A549 (cell line): Measurements from ENCODE around the gene MRPL51. TPM values are rescaled to one million over a fixed set of nuclear protein-coding genes. Genes with fewer than 3 reads are reported as not detected.
A peak's percentile ranks its signal among the peaks of the same experiment; 100 is the strongest.

Experiments used
- ATAC-seq, 2 experiments: fragments of 200-7000 bp in 1 of 2; fragments of >200 bp in 1 of 2; cut with Nextera tagmentation in 1 of 2; cut with Tn5 transposase in 1 of 2; 3 replicates each; pipeline versions ENCODE4 v1.8.0 to v1.9.1; 2018 to 2020; ENCODE audit warnings: mild to moderate bottlenecking in 1 of 2, moderate library complexity in 1 of 2
- CTCF ChIA-PET: fragments of 300-600 bp; sonication (Branson Sonifier 250); formaldehyde crosslinking; extraction: SDS; loops from one replicate; lab custom pipeline; 2021; ENCODE audit warnings: antibody characterized with exemption, inconsistent platforms; lab: Yijun Ruan, JAX
- POLR2A ChIA-PET: fragments of 350-600 bp; formaldehyde crosslinking; extraction: SDS; loops from one replicate; lab custom pipeline; 2021; ENCODE audit warnings: antibody characterized with exemption, inconsistent platforms; lab: Yijun Ruan, JAX
- DNase-seq, 2 experiments: peaks; one replicate each; pipeline versions ENCODE4 v3.0.0 to v3.0.0-alpha.2; 2011 to 2016; ENCODE audit warnings: low read depth in 1 of 2, low spot score in 1 of 2
- FAIRE-seq: peaks from 2 replicates; lab custom pipeline; 2011; peaks lifted over from hg19 to GRCh38; lab: Jason Lieb, UNC
- H3K27ac ChIP-seq, 2 experiments: fragments of >200 bp; sonication (Bioruptor Twin); formaldehyde crosslinking; 3 replicates each; pipeline ENCODE4 v1.5.1; 2016 to 2017
- H3K4me1 ChIP-seq: fragments of >200 bp; sonication (Bioruptor Twin); formaldehyde crosslinking; 3 replicates; pipeline ENCODE4 v1.6.1; 2016
- H3K4me2 ChIP-seq: fragments of >200 bp; sonication (Bioruptor Twin); formaldehyde crosslinking; 3 replicates; pipeline ENCODE4 v1.6.1; 2016
- H3K4me3 ChIP-seq: fragments of >200 bp; sonication (Bioruptor Twin); formaldehyde crosslinking; 3 replicates; pipeline ENCODE4 v1.5.1; 2016
- H3K9me3 ChIP-seq: fragments of >200 bp; sonication (Bioruptor Twin); formaldehyde crosslinking; 3 replicates; pipeline ENCODE4 v1.6.1; 2016
- CBX8 ChIP-seq: fragments of 200-600 bp; sonication (generic); IDR thresholded peaks from 2 replicates; pipeline ENCODE4 v1.6.1; 2016
- EHF ChIP-seq: fragments of 250-450 bp; sonication (Bioruptor Pico); IDR thresholded peaks from 2 replicates; pipeline ENCODE4 v1.5.0; 2020; ENCODE audit warnings: mild to moderate bottlenecking
- EHMT2 ChIP-seq: fragments of 200-600 bp; sonication (generic); IDR thresholded peaks from 2 replicates; pipeline ENCODE4 v1.6.1; 2016; ENCODE audit warnings: antibody characterized with exemption, low read depth, mild to moderate bottlenecking, moderate library complexity
- EP300 ChIP-seq, 2 experiments: fragments of >200 bp; sonication (Bioruptor Twin); formaldehyde crosslinking; IDR thresholded peaks; 2 replicates in 1 of 2; 3 replicates in 1 of 2; pipeline ENCODE4 v1.6.1; 2016 to 2017
- FOSB ChIP-seq: fragments of 250-450 bp; sonication (Bioruptor Pico); IDR thresholded peaks from 2 replicates; pipeline ENCODE4 v1.5.0; 2020; ENCODE audit warnings: mild to moderate bottlenecking, moderate library complexity
- GATA3 ChIP-seq: IDR thresholded peaks from 2 replicates; pipeline ENCODE4 v1.6.1; 2012; ENCODE audit warnings: borderline replicate concordance
- HEYL ChIP-seq: fragments of 250-450 bp; sonication (Bioruptor Pico); IDR thresholded peaks from 2 replicates; pipeline ENCODE4 v1.8.0; 2021; ENCODE audit warnings: mild to moderate bottlenecking, moderate library complexity
- HOXB13 ChIP-seq: fragments of 250-450 bp; sonication (Bioruptor Pico); IDR thresholded peaks from 2 replicates; pipeline ENCODE4 v1.5.0; 2020; ENCODE audit warnings: low read depth, mild to moderate bottlenecking, moderate library complexity
- HOXB5 ChIP-seq: fragments of 250-450 bp; sonication (Bioruptor Pico); IDR thresholded peaks from 2 replicates; pipeline ENCODE4 v1.5.0; 2020; ENCODE audit warnings: mild to moderate bottlenecking, moderate library complexity
- KDM5A ChIP-seq: fragments of 200-600 bp; sonication (generic); IDR thresholded peaks from 2 replicates; pipeline ENCODE4 v1.6.1; 2016; ENCODE audit warnings: antibody characterized with exemption, mild to moderate bottlenecking
- MAFK ChIP-seq: fragments of 450-650 bp; IDR thresholded peaks from 2 replicates; pipeline ENCODE4 v1.6.1; 2014; ENCODE audit not compliant: partially characterized antibody
- MAZ ChIP-seq: fragments of 150-350 bp; IDR thresholded peaks from 2 replicates; pipeline ENCODE4 v1.6.1; 2014; ENCODE audit warnings: antibody characterized with exemption, low read depth, low read length, borderline replicate concordance
- RAD21 ChIP-seq, 2 experiments: fragments of >200 bp in 1 of 2; sonication (Bioruptor Twin) in 1 of 2; formaldehyde crosslinking in 1 of 2; IDR thresholded peaks in 1 of 2; conservative IDR thresholded peaks in 1 of 2; 2 replicates in 1 of 2; 3 replicates in 1 of 2; pipeline ENCODE4 v1.6.1; 2012 to 2018; ENCODE audit warnings: inconsistent platforms in 1 of 2
- RCOR1 ChIP-seq: fragments of 150-350 bp; IDR thresholded peaks from 2 replicates; pipeline ENCODE4 v1.6.1; 2014; ENCODE audit warnings: antibody characterized with exemption, low read length, low read depth
- RFX5 ChIP-seq: fragments of 450-650 bp; IDR thresholded peaks from 2 replicates; pipeline ENCODE4 v1.7.1; 2014; ENCODE audit warnings: antibody characterized with exemption, mild to moderate bottlenecking, moderate library complexity
- TFCP2L1 ChIP-seq: fragments of 250-450 bp; sonication (Bioruptor Pico); IDR thresholded peaks from 2 replicates; pipeline ENCODE4 v1.5.0; 2021; ENCODE audit warnings: mild to moderate bottlenecking
- TP53 ChIP-seq: fragments of 250-450 bp; sonication (Bioruptor Pico); IDR thresholded peaks from 2 replicates; pipeline ENCODE4 v1.5.0; 2021; ENCODE audit warnings: mild to moderate bottlenecking, moderate library complexity
- ZFP36 ChIP-seq: fragments of 450-650 bp; IDR thresholded peaks from 2 replicates; pipeline ENCODE4 v1.6.1; 2014; ENCODE audit warnings: borderline replicate concordance; ENCODE audit not compliant: partially characterized antibody
- ZNF302 ChIP-seq: fragments of 250-450 bp; sonication (Bioruptor Pico); IDR thresholded peaks from 2 replicates; pipeline ENCODE4 v1.9.0; 2021; ENCODE audit warnings: inconsistent platforms, mild to moderate bottlenecking, moderate library complexity
- ZSCAN20 ChIP-seq: fragments of 250-450 bp; sonication (Bioruptor Pico); IDR thresholded peaks from 2 replicates; pipeline ENCODE4 v1.8.0; 2022; ENCODE audit warnings: mild to moderate bottlenecking, moderate library complexity
- WGBS: methylation state at CpG from one replicate; pipeline ENCODE4 v1.1.6; 2017; ENCODE audit errors: missing lambda C conversion rate; 5-methylcytosine and 5-hydroxymethylcytosine counted together
- polyA plus RNA-seq, 4 experiments: library from polyadenylated mRNA; depleted of rRNA in 3 of 4; stranded (reverse); fragments of >200 nt; fragmentation: RNase III in 1 of 4; extraction: RNeasy Plus Mini Kit Qiagen cat#74134 plus additional on column Dnase treatment in 1 of 4; gene quantifications; 2 replicates in 3 of 4; 3 replicates in 1 of 4; pipeline ENCODE4 v1.2.3, GENCODE V29; 2011 to 2017
- TF ChIP-seq, protein P1 (sequence below): fragments of 250-450 bp; sonication (Bioruptor Pico); IDR thresholded peaks from 2 replicates; pipeline ENCODE4 v1.5.0; 2020; ENCODE audit warnings: low read depth, mild to moderate bottlenecking, moderate library complexity
- TF ChIP-seq, protein P2 (sequence below): fragments of 200-600 bp; sonication (generic); IDR thresholded peaks from 2 replicates; pipeline ENCODE4 v1.6.1; 2016; ENCODE audit warnings: antibody characterized with exemption, mild to moderate bottlenecking, moderate library complexity
- TF ChIP-seq, protein P3 (sequence below): IDR thresholded peaks from 2 replicates; pipeline ENCODE4 v1.6.1; 2012
- TF ChIP-seq, protein P4 (sequence below): IDR thresholded peaks from 2 replicates; pipeline ENCODE4 v1.6.1; 2012
- TF ChIP-seq, protein P5 (sequence below): fragments of 150-350 bp; IDR thresholded peaks from 2 replicates; pipeline ENCODE4 v1.6.1; 2014; ENCODE audit warnings: low read depth, mild to moderate bottlenecking, low read length

The MRPL51 gene
- polyA plus RNA-seq, 2 of the 4 experiments (the other 2 are of a cell fraction): 272 to 337 TPM

DNA sequence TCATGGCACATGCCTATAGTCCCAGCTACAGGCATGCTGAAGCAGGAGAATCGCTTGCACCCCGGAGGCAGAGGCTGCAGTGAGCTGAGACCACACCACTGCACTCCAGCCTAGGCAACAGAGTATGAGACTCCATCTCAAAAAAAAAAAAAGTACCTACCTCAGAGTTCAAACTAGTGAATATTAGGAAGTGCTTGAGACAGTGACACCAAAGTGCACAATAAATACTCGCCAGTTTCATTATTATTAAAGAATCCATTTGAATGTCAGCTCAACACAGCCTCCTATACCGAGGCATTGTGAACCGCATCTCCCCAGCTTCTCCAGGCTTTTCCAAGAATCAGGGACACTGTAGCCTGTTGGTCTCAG, 46.2 kb upstream of the MRPL51 start:
- Histone ChIP-seq H3K27ac (peak overlapping the region in 1 of 2 experiments; percentile 97; a peak in 3 of 6 replicates), H3K9me3 (no peaks in the 10 kb centered on the region), H3K4me3 (no peak overlapping the region), H3K4me1 (peaks cover 57% of the 10 kb centered on the region), H3K4me2 (peak overlapping the region; percentile 90)
- DNase-seq (peak in 1 of 2 experiments; percentile 53), FAIRE-seq (no peak), ATAC-seq (peak in 1 of 2 experiments; percentile 9; a peak in 3 of 6 replicates)
- POLR2A ChIA-PET: interaction anchor here (0.8 to 3.5 kb wide), 6 partner anchors 20 to 333 kb away, joined by 3 to 28 read pairs (median 4); partner anchors contain the start of genes MRPL51, NOP2, SPSB2 and VAMP1
- CTCF ChIA-PET: interaction anchor here (0.6 to 25.9 kb wide), 20 partner anchors 11 to 261 kb away, joined by 3 to 491 read pairs (median 4); partner anchors contain the start of genes IFFO1, NOP2, TNFRSF1A and VAMP1
- 51% methylated on average over 5 of the region's 5 CpGs for WGBS
- TF ChIP-seq, protein P1, sequence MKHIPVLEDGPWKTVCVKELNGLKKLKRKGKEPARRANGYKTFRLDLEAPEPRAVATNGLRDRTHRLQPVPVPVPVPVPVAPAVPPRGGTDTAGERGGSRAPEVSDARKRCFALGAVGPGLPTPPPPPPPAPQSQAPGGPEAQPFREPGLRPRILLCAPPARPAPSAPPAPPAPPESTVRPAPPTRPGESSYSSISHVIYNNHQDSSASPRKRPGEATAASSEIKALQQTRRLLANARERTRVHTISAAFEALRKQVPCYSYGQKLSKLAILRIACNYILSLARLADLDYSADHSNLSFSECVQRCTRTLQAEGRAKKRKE (CRISPR knock-in tag): 0 out of 2 replicates have a peak, but pooled peaks have one; percentile 2
- TF ChIP-seq TFCP2L1 (CRISPR knock-in tag) (0 out of 2 replicates have a peak, but pooled peaks have one; percentile 1), ZFP36 (no peak)
- TF ChIP-seq, all 56 proteins: peak for 2

DNA sequence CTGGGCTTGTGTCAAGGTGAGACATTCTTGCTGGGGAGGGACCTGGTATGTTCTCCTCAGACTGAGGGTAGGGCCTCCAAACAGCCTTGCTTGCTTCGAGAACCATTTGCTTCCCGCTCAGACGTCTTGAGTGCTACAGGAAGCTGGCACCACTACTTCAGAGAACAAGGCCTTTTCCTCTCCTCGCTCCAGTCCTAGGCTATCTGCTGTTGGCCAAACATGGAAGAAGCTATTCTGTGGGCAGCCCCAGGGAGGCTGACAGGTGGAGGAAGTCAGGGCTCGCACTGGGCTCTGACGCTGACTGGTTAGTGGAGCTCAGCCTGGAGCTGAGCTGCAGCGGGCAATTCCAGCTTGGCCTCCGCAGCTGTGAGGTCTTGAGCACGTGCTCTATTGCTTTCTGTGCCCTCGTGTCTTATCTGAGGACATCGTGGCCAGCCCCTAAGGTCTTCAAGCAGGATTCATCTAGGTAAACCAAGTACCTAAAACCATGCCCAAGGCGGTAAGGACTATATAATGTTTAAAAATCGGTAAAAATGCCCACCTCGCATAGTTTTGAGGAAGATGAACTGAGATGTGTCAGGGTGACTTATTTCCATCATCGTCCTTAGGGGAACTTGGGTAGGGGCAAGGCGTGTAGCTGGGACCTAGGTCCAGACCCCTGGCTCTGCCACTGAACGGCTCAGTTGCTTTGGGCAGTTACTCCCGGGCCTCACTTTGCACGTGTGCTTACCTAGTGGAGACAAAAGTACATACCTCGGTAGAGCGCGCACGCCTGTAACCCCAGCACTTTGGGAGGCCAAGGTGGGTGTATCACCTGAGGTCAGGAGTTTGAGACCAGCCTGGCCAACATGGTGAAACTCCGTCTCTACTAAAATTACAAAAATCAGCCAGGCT, 45.6 kb upstream of the MRPL51 start:
- no peaks in the 10 kb centered on the region for H3K9me3 ChIP-seq
- peaks cover 57% of the 10 kb centered on the region for H3K4me1 ChIP-seq
- DNase-seq: peak; percentile 42 to 67
- ChIA-PET POLR2A (interaction anchor here (0.6 to 3.5 kb wide), 11 partner anchors 12 to 334 kb away, joined by 3 to 28 read pairs (median 4); partner anchors contain the start of genes MRPL51, NOP2, SPSB2 and VAMP1), CTCF (interaction anchor here (0.6 to 25.9 kb wide), 37 partner anchors 10 to 566 kb away, joined by 3 to 491 read pairs (median 4); partner anchors contain the start of genes IFFO1, MRPL51, NOP2 and PTMS)
- FAIRE-seq: no peak
- H3K4me2 ChIP-seq: peak overlapping the region; percentile 87
- ATAC-seq: peak in 1 of 2 experiments; percentile 0; a peak in 3 of 6 replicates
- H3K27ac ChIP-seq: peak overlapping the region in 1 of 2 experiments; percentile 97; a peak in 3 of 6 replicates
- 49% methylated on average over 24 of the region's 24 CpGs for WGBS
- H3K4me3 ChIP-seq: no peak overlapping the region
- TF ChIP-seq EHMT2 (no peak), FOSB (peak; percentile 98), HOXB13 (CRISPR knock-in tag) (no peak), MAFK (no peak), ZNF302 (CRISPR knock-in tag) (no peak; the same call in 1 of the 2 replicates), MAZ (no peak), ZSCAN20 (CRISPR knock-in tag) (0 out of 2 replicates have a peak, but pooled peaks have one; percentile 39), HOXB5 (CRISPR knock-in tag) (peak; percentile 59), KDM5A (no peak), EP300 (IDR thresholded peaks at IDR 0.05) (no peak), RFX5 (no peak), EHF (CRISPR knock-in tag) (no peak), HEYL (CRISPR knock-in tag) (no peak), CBX8 (no peak), RAD21 (conservative IDR thresholded peaks at IDR 0.05 in 1 of 2, IDR thresholded peaks at IDR 0.05 in 1 of 2) (no peak), GATA3 (no peak), TP53 (CRISPR knock-in tag) (peak; percentile 97), RCOR1 (no peak)
- TF ChIP-seq, protein P1 (CRISPR knock-in tag): no peak
- TF ChIP-seq, protein P2, sequence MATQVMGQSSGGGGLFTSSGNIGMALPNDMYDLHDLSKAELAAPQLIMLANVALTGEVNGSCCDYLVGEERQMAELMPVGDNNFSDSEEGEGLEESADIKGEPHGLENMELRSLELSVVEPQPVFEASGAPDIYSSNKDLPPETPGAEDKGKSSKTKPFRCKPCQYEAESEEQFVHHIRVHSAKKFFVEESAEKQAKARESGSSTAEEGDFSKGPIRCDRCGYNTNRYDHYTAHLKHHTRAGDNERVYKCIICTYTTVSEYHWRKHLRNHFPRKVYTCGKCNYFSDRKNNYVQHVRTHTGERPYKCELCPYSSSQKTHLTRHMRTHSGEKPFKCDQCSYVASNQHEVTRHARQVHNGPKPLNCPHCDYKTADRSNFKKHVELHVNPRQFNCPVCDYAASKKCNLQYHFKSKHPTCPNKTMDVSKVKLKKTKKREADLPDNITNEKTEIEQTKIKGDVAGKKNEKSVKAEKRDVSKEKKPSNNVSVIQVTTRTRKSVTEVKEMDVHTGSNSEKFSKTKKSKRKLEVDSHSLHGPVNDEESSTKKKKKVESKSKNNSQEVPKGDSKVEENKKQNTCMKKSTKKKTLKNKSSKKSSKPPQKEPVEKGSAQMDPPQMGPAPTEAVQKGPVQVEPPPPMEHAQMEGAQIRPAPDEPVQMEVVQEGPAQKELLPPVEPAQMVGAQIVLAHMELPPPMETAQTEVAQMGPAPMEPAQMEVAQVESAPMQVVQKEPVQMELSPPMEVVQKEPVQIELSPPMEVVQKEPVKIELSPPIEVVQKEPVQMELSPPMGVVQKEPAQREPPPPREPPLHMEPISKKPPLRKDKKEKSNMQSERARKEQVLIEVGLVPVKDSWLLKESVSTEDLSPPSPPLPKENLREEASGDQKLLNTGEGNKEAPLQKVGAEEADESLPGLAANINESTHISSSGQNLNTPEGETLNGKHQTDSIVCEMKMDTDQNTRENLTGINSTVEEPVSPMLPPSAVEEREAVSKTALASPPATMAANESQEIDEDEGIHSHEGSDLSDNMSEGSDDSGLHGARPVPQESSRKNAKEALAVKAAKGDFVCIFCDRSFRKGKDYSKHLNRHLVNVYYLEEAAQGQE: peak; percentile 29; the same call in 1 of the 2 replicates
- TF ChIP-seq, protein P3, sequence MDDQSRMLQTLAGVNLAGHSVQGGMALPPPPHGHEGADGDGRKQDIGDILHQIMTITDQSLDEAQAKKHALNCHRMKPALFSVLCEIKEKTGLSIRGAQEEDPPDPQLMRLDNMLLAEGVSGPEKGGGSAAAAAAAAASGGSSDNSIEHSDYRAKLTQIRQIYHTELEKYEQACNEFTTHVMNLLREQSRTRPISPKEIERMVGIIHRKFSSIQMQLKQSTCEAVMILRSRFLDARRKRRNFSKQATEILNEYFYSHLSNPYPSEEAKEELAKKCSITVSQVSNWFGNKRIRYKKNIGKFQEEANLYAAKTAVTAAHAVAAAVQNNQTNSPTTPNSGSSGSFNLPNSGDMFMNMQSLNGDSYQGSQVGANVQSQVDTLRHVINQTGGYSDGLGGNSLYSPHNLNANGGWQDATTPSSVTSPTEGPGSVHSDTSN: peak; percentile 91
- TF ChIP-seq, protein P4, sequence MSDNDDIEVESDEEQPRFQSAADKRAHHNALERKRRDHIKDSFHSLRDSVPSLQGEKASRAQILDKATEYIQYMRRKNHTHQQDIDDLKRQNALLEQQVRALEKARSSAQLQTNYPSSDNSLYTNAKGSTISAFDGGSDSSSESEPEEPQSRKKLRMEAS: peak; percentile 73; the same call in 1 of the 2 replicates
- TF ChIP-seq, protein P5, sequence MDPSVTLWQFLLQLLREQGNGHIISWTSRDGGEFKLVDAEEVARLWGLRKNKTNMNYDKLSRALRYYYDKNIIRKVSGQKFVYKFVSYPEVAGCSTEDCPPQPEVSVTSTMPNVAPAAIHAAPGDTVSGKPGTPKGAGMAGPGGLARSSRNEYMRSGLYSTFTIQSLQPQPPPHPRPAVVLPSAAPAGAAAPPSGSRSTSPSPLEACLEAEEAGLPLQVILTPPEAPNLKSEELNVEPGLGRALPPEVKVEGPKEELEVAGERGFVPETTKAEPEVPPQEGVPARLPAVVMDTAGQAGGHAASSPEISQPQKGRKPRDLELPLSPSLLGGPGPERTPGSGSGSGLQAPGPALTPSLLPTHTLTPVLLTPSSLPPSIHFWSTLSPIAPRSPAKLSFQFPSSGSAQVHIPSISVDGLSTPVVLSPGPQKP: no peak
